HS-27A (cell line): ENCODE results near the gene SRF.

Experiments
- DNase-seq: peaks from one replicate; pipeline ENCODE4 v3.0.0-alpha.2; 2012; ENCODE audit warnings: low read depth, missing footprints

The SRF gene

GRCh38 chr6:43183441-43183840 is 12.4 kb downstream of the SRF start:
- no peak for DNase-seq

GRCh38 chr6:43184268-43184985 is 13.4 kb downstream of the SRF start:
- DNase-seq = no peak

- no peak for DNase-seq
These were observed 14.4 kb downstream of the SRF start for GRCh38 chr6:43185391-43185985.

GRCh38 chr6:43186019-43186418 is 14.9 kb downstream of the SRF start:
- DNase-seq = no peak

GRCh38 chr6:43186706-43187105 is 15.6 kb downstream of the SRF start:
- DNase-seq = no peak

- no peak for DNase-seq
These were observed 16.8 kb downstream of the SRF start for GRCh38 chr6:43187821-43188220.

GRCh38 chr6:43188426-43188825 is 17.4 kb downstream of the SRF start:
- DNase-seq = no peak

GRCh38 chr6:43189776-43190304 is 18.8 kb downstream of the SRF start:
- no peak for DNase-seq

GRCh38 chr6:43192911-43193310 is 21.8 kb downstream of the SRF start:
- DNase-seq = no peak

- DNase-seq = no peak
These were observed 22.9 kb downstream of the SRF start for GRCh38 chr6:43193929-43194328.

- DNase-seq = no peak
These were observed 25.3 kb downstream of the SRF start for GRCh38 chr6:43196337-43196736.

- no peak for DNase-seq
These were observed 28.8 kb downstream of the SRF start for GRCh38 chr6:43199912-43200311.

- no peak for DNase-seq
These were observed 29.5 kb downstream of the SRF start for GRCh38 chr6:43200541-43200940.

- DNase-seq = no peak
These were observed 31.4 kb downstream of the SRF start for GRCh38 chr6:43202451-43202850.

- DNase-seq = no peak
These were observed 32.1 kb downstream of the SRF start for GRCh38 chr6:43203029-43203717.

- DNase-seq = no peak
These were observed 32.6 kb downstream of the SRF start for GRCh38 chr6:43203718-43204095.

- no peak for DNase-seq
These were observed 33.4 kb downstream of the SRF start for GRCh38 chr6:43204271-43205105.

- no peak for DNase-seq
These were observed 34.8 kb downstream of the SRF start for GRCh38 chr6:43205849-43206248.

GRCh38 chr6:43207286-43207685 is 36.2 kb downstream of the SRF start:
- no peak for DNase-seq

GRCh38 chr6:43211955-43212354 is 40.9 kb downstream of the SRF start:
- DNase-seq = no peak

GRCh38 chr6:43213431-43213830 is 42.4 kb downstream of the SRF start:
- no peak for DNase-seq

GRCh38 chr6:43215066-43215465 is 44.0 kb downstream of the SRF start:
- DNase-seq = no peak
